ENCODE data around the gene ARF1. TPM values are rescaled to one million over a fixed set of nuclear protein-coding genes. Genes with fewer than 3 reads are reported as not detected.

The ARF1 gene
- total and polyA plus RNA-seq, 2 donors (not counting 1 experiment from before 2014, with no cell fraction given): 193 to 389 TPM

- no peak overlapping the region for H3K4me2 ChIP-seq (replicated peaks; ENCODE audit: low read depth, low read length, poor library complexity, severe bottlenecking)
- CTCF ChIA-PET: interaction anchor here (0.6 to 0.8 kb wide), 3 partner anchors 14 to 1429 kb away, joined by 3 to 4 read pairs (median 3); no protein-coding TSS in a partner anchor
- no peaks in the 10 kb centered on the region for H3K27me3 ChIP-seq (replicated peaks in 1 of 4; ENCODE audit: control extremely low read depth in 1 of 4, control insufficient read depth in 3 of 4, insufficient read depth in 4 of 4, low read length in 3 of 4)
- 100% methylated on average over 3 of the region's 13 CpGs for WGBS (ENCODE audit: insufficient coverage)
- peaks cover 0 to 30% (median 8%) of the 10 kb centered on the region in 3 donors for H3K9me3 ChIP-seq (ENCODE audit: control extremely low read depth in 1 of 3, control insufficient read depth in 2 of 3, insufficient read depth in 1 of 3, low read length in 2 of 3)
- Mint-ChIP-seq H3K27ac (no peak overlapping the region), H3K27me3 (no peaks in the 10 kb centered on the region), H3K4me1 (peaks cover 44% of the 10 kb centered on the region), H3K4me3 (no peak overlapping the region), H3K9me3 (ENCODE audit: insufficient read depth) (peaks cover 4% of the 10 kb centered on the region)
- DNase-seq: no peak
- POLR2A ChIA-PET: interaction anchor here (1.1 kb wide), 1 partner anchor 7 kb away, joined by 4 read pairs; no protein-coding TSS in a partner anchor
- H3K4me1 ChIP-seq (ENCODE audit: control insufficient read depth in 2 of 2, insufficient read depth in 2 of 2, low read length in 2 of 2): peaks cover 22 to 26% of the 10 kb centered on the region in 2 donors
- TF ChIP-seq EZH2 (IDR thresholded peaks at IDR 0.05; ENCODE audit: borderline replicate concordance, insufficient read depth, low read depth, low read length, poor library complexity, severe bottlenecking) (no peak), CTCF (IDR thresholded peaks at IDR 0.05) (no peak)
- no peak overlapping the region for H3K4me3 ChIP-seq (ENCODE audit: control extremely low read depth in 1 of 5, extremely low read depth in 1 of 5, insufficient read depth in 1 of 5, low read depth in 2 of 5, low read length in 4 of 5)
- ATAC-seq (ENCODE audit: low read depth): no peak
- H3K27ac ChIP-seq (ENCODE audit: low read length in 2 of 2): no peak overlapping the region
- H3K36me3 ChIP-seq (replicated peaks in 1 of 2; ENCODE audit: control extremely low read depth in 1 of 2, control insufficient read depth in 1 of 2, extremely low read depth in 1 of 2, insufficient read depth in 2 of 2, low read length in 1 of 2): peaks cover 4 to 59% of the 10 kb centered on the region in 2 experiments
- H2AFZ ChIP-seq (ENCODE audit: insufficient read depth, low read depth, low read length, poor library complexity, severe bottlenecking): no peak overlapping the region
- peaks cover 96% of the 10 kb centered on the region for H4K20me1 ChIP-seq (ENCODE audit: control insufficient read depth, insufficient read depth, low read length, poor library complexity, severe bottlenecking)
- H3K79me2 ChIP-seq (ENCODE audit: control insufficient read depth, insufficient read depth, low read length): peaks cover 78% of the 10 kb centered on the region
- intact Hi-C loops (cut with micrococcal nuclease): no loop called here
- no peak overlapping the region for H3K9ac ChIP-seq (ENCODE audit: low read length)
These were observed 12.0 kb downstream of the ARF1 start for GRCh38 chr1:228094432-228095016.

GRCh38 chr1:228095161-228095560 lies 12.7 kb downstream of the ARF1 start:
- intact Hi-C loops (cut with micrococcal nuclease): no loop called here
- no peak overlapping the region for H2AFZ ChIP-seq (ENCODE audit: insufficient read depth, low read depth, low read length, poor library complexity, severe bottlenecking)
- H3K4me2 ChIP-seq (replicated peaks; ENCODE audit: low read depth, low read length, poor library complexity, severe bottlenecking): no peak overlapping the region
- POLR2A ChIA-PET: interaction anchor here (1.1 kb wide), 1 partner anchor 8 kb away, joined by 4 read pairs; no protein-coding TSS in a partner anchor
- H3K4me1 ChIP-seq (ENCODE audit: control insufficient read depth in 2 of 2, insufficient read depth in 2 of 2, low read length in 2 of 2): peaks cover 16 to 19% of the 10 kb centered on the region in 2 donors
- no peak overlapping the region for H3K4me3 Mint-ChIP-seq
- H3K27me3 Mint-ChIP-seq: no peaks in the 10 kb centered on the region
- H3K27me3 ChIP-seq (replicated peaks in 1 of 4; ENCODE audit: control extremely low read depth in 1 of 4, control insufficient read depth in 3 of 4, insufficient read depth in 4 of 4, low read length in 3 of 4): no peaks in the 10 kb centered on the region
- peaks cover 4 to 65% of the 10 kb centered on the region in 2 experiments for H3K36me3 ChIP-seq (replicated peaks in 1 of 2; ENCODE audit: control extremely low read depth in 1 of 2, control insufficient read depth in 1 of 2, extremely low read depth in 1 of 2, insufficient read depth in 2 of 2, low read length in 1 of 2)
- H3K9ac ChIP-seq (ENCODE audit: low read length): no peak overlapping the region
- peaks cover 96% of the 10 kb centered on the region for H4K20me1 ChIP-seq (ENCODE audit: control insufficient read depth, insufficient read depth, low read length, poor library complexity, severe bottlenecking)
- no peak overlapping the region for H3K27ac Mint-ChIP-seq
- H3K9me3 ChIP-seq (ENCODE audit: control extremely low read depth in 1 of 3, control insufficient read depth in 2 of 3, insufficient read depth in 1 of 3, low read length in 2 of 3): peaks cover 0 to 30% (median 8%) of the 10 kb centered on the region in 3 donors
- no peak for DNase-seq
- H3K4me3 ChIP-seq (ENCODE audit: control extremely low read depth in 1 of 5, extremely low read depth in 1 of 5, insufficient read depth in 1 of 5, low read depth in 2 of 5, low read length in 4 of 5): no peak overlapping the region
- 100% methylated on average over 2 of the region's 4 CpGs for WGBS (ENCODE audit: insufficient coverage)
- H3K4me1 Mint-ChIP-seq: peaks cover 38% of the 10 kb centered on the region
- CTCF ChIA-PET: interaction anchor here (0.6 to 0.8 kb wide), 4 partner anchors 13 to 1429 kb away, joined by 3 to 4 read pairs (median 3); no protein-coding TSS in a partner anchor
- H3K27ac ChIP-seq (ENCODE audit: low read length in 2 of 2): no peak overlapping the region
- H3K79me2 ChIP-seq (ENCODE audit: control insufficient read depth, insufficient read depth, low read length): peaks cover 72% of the 10 kb centered on the region
- TF ChIP-seq EZH2 (IDR thresholded peaks at IDR 0.05; ENCODE audit: borderline replicate concordance, insufficient read depth, low read depth, low read length, poor library complexity, severe bottlenecking) (no peak), CTCF (IDR thresholded peaks at IDR 0.05) (no peak)
- peaks cover 4% of the 10 kb centered on the region for H3K9me3 Mint-ChIP-seq (ENCODE audit: insufficient read depth)
- ATAC-seq (ENCODE audit: low read depth): no peak

All from B cell (primary cell).